ENCODE results near the gene CT55. TPM values are rescaled to one million over a fixed set of nuclear protein-coding genes. Genes with fewer than 3 reads are reported as not detected.
"Not testable (repeated sequence)": the region's sequence is repeated elsewhere in the genome, so short reads cannot be mapped to it uniquely, and the experiment has no call there.

The CT55 gene
- total RNA-seq, 1 donor from 2014 or later, result not detected

- no peak for TF ChIP-seq CTCF (IDR thresholded peaks at IDR 0.05)
- H3K27me3 ChIP-seq, result no peaks in the 10 kb centered on the region
- no peak overlapping the region for H3K27ac ChIP-seq
- H3K36me3 ChIP-seq, result no peaks in the 10 kb centered on the region
- DNase-seq (ENCODE audit: low spot score in 2 of 2), result no peak
- H3K4me3 ChIP-seq, result no peak overlapping the region
- no peaks in the 10 kb centered on the region for H3K4me1 ChIP-seq
- H3K9me3 ChIP-seq, result no peaks in the 10 kb centered on the region
- intact Hi-C loops (cut with DNase I), result no loop called here
These were observed 22.5 kb upstream of the CT55 start for GRCh38 chrX:135193740-135194139.

DNA sequence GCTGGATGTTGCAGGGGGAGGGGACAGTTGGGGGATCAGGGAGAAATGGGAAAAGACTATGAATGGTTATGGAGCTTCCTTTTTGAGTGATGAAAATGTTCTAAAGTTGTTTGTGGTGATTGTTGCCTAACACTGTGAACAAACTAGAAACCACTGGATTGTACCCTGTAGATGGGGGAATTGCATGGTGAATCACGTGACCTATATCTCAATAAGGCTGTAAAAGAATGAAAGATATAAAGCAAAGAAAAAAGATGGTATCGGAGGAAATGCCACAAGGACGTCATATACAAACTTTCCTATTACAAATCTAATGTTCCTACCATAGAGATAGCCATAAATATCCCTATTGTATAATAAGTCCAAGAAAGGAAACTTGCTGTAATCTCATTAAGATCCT is 20.6 kb upstream of the CT55 start:
- no peaks in the 10 kb centered on the region for H3K27me3 ChIP-seq
- H3K4me1 ChIP-seq, result no peaks in the 10 kb centered on the region
- intact Hi-C loops (cut with DNase I), result no loop called here
- no peak for TF ChIP-seq CTCF (IDR thresholded peaks at IDR 0.05)
- H3K36me3 ChIP-seq, result no peaks in the 10 kb centered on the region
- no peak overlapping the region for H3K27ac ChIP-seq
- no peak for DNase-seq (ENCODE audit: low spot score in 2 of 2)
- H3K4me3 ChIP-seq, result no peak overlapping the region
- H3K9me3 ChIP-seq, result no peaks in the 10 kb centered on the region

DNA sequence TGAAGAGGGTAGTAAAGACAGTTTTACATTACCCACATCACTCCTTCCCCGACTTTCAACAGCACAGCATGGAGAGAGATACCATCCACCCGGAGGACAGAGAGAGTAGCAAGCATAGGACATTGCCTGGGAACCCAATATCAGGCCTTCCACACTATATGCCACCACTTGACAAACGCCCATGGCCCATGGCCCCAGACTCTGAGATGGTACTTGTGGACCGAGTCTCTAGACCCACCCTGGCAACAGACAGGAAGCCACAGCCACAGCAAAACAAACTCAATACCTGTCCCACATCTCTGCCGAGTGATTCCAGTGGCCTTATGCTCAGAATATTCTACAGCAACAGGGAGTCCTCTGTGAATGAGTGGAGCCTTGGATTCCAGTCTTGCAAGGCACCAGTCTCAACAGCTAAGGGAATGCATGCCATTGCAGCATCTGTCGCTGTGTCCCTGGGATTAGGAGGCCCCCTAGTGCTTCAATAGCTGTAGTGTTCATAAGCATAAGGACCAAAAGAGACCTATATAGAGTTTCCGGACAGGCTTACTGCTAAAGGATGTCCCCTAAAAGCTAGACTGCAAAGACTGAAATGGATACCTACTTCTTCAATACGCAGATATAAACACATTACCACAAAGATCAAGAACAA is 14.7 kb upstream of the CT55 start:
- H3K9me3 ChIP-seq, result no peaks in the 10 kb centered on the region
- no peaks in the 10 kb centered on the region for H3K36me3 ChIP-seq
- TF ChIP-seq CTCF (IDR thresholded peaks at IDR 0.05), result peak in 1 of 3 experiments; percentile 33
- no peak for DNase-seq (ENCODE audit: low spot score in 2 of 2)
- no peaks in the 10 kb centered on the region for H3K4me1 ChIP-seq
- intact Hi-C loops (cut with DNase I), result no loop called here
- H3K4me3 ChIP-seq, result no peak overlapping the region
- no peaks in the 10 kb centered on the region for H3K27me3 ChIP-seq
- no peak overlapping the region for H3K27ac ChIP-seq

- TF ChIP-seq CTCF (IDR thresholded peaks at IDR 0.05), result no peak
- DNase-seq (ENCODE audit: low spot score in 2 of 2), result no peak
- Histone ChIP-seq H3K27me3 (no peaks in the 10 kb centered on the region), H3K27ac (no peak overlapping the region), H3K9me3 (no peaks in the 10 kb centered on the region), H3K4me1 (no peaks in the 10 kb centered on the region), H3K4me3 (no peak overlapping the region), H3K36me3 (no peaks in the 10 kb centered on the region)
- intact Hi-C loops (cut with DNase I), result no loop called here
These were observed 7.4 kb upstream of the CT55 start for GRCh38 chrX:135178636-135179035.

DNA sequence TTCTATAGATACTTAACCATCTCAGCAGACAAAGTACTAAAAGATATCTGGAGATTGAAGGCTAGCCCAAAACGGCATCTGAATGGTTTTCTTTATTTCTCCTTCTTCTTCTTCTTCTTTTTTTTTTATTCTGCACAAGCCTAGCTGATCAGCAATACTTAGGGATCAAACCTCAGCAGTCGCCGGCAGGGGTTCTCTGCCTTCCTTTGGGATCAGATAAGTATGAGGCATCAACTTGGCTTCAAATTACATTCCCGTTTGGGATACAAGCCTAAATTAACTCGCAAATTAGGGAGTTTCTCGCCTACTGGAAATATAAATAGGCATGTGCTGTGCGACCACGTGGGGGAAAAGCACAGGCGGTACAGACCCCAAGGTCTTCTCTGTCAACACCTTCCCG is 730 bp downstream of the CT55 start:
- intact Hi-C loops (cut with DNase I), result no loop called here
- H3K9me3 ChIP-seq, result no peaks in the 10 kb centered on the region

DNA sequence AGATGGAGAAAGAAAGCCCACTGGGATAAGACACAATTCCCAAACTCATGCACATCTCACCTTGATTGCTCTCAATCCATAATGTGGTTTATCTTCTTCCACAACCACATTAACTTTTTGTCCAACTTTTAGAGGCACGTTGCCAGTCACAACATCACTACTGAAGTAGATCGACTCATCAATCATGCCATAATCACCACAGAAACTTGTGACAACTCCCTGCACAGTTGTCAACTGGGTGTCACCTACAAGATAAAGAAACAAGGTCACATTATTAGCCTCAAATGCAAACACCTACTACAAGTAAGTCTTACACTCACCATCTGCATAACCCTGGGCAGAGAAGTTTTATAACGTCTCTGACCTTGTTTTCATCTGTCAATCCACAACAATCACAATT is 1.7 kb downstream of the CT55 start:
- H3K4me1 ChIP-seq; intact Hi-C loops (cut with DNase I); DNase-seq (ENCODE audit: low spot score in 2 of 2); H3K4me3 ChIP-seq; H3K27ac ChIP-seq; H3K9me3 ChIP-seq; H3K36me3 ChIP-seq; H3K27me3 ChIP-seq: not testable (repeated sequence)

More for the DNA sequence above, 730 bp downstream of the CT55 start:
- Histone ChIP-seq H3K4me1 (no peaks in the 10 kb centered on the region), H3K4me3 (no peak overlapping the region), H3K36me3 (no peaks in the 10 kb centered on the region), H3K27ac (no peak overlapping the region), H3K27me3 (no peaks in the 10 kb centered on the region)
- no peak for DNase-seq (ENCODE audit: low spot score in 2 of 2)
- TF ChIP-seq CTCF (IDR thresholded peaks at IDR 0.05), result no peak
